Mesenchymal stem cell (in vitro differentiated cells and primary cell): ENCODE results near the gene MIPOL1.
A peak's percentile ranks its signal among the peaks of the same experiment; 100 is the strongest.

Experiments used
- DNase-seq: peaks from one replicate; pipeline ENCODE4 v3.0.0-alpha.2; 2013
- H2AFZ ChIP-seq: one replicate; pipeline ENCODE4 v1.6.1; 2013; ENCODE audit warnings: low read depth, mild to moderate bottlenecking, control low read depth, inconsistent platforms, low read length, moderate library complexity
- H2AK5ac ChIP-seq: 2 replicates; pipeline ENCODE4 v1.6.1; 2013; ENCODE audit warnings: low read length, moderate library complexity, mild to moderate bottlenecking, inconsistent platforms; ENCODE audit not compliant: severe bottlenecking
- H2BK120ac ChIP-seq: one replicate; pipeline ENCODE4 v1.6.1; 2013; ENCODE audit warnings: low read depth, mild to moderate bottlenecking, inconsistent platforms, low read length, moderate library complexity
- H2BK12ac ChIP-seq, 2 experiments: one replicate each; pipeline ENCODE4 v1.6.1; 2013; ENCODE audit warnings: inconsistent platforms in 2 of 2, low read length in 2 of 2, mild to moderate bottlenecking in 2 of 2, moderate library complexity in 2 of 2, control low read depth in 1 of 2
- H2BK15ac ChIP-seq: one replicate; pipeline ENCODE4 v1.6.1; 2013; ENCODE audit warnings: mild to moderate bottlenecking, low read depth, inconsistent platforms; ENCODE audit not compliant: poor library complexity, severe bottlenecking
- H2BK5ac ChIP-seq: 2 replicates; pipeline ENCODE4 v1.6.1; 2013; ENCODE audit warnings: low read depth, mild to moderate bottlenecking, low read length, control low read depth, inconsistent platforms; ENCODE audit not compliant: poor library complexity, severe bottlenecking
- H3K14ac ChIP-seq, 2 experiments: one replicate each; pipeline ENCODE4 v1.6.1; 2013; ENCODE audit warnings: inconsistent platforms in 2 of 2, low read length in 2 of 2, control low read depth in 1 of 2, mild to moderate bottlenecking in 1 of 2, moderate library complexity in 1 of 2
- H3K18ac ChIP-seq, 2 experiments: one replicate each; pipeline ENCODE4 v1.6.1; 2013; ENCODE audit warnings: inconsistent platforms in 2 of 2, low read length in 2 of 2, control low read depth in 1 of 2, low read depth in 1 of 2, mild to moderate bottlenecking in 1 of 2
- H3K23ac ChIP-seq, 2 experiments: one replicate each; pipeline ENCODE4 v1.6.1; 2013; ENCODE audit warnings: inconsistent platforms in 2 of 2, low read length in 2 of 2, mild to moderate bottlenecking in 2 of 2, moderate library complexity in 2 of 2, control low read depth in 1 of 2
- H3K27ac ChIP-seq: 2 replicates; pipeline ENCODE4 v1.5.1; 2013; ENCODE audit warnings: mild to moderate bottlenecking, moderate library complexity, low read length, control low read depth, inconsistent platforms; ENCODE audit not compliant: poor library complexity, severe bottlenecking
- H3K27me3 ChIP-seq, 2 experiments: 2 replicates each; pipeline versions ENCODE4 v1.6.1 to v1.7.0; 2013; ENCODE audit warnings: low read length in 2 of 2, mild to moderate bottlenecking in 2 of 2, moderate library complexity in 2 of 2, control low read depth in 1 of 2, inconsistent platforms in 1 of 2; ENCODE audit not compliant: control insufficient read depth in 1 of 2, insufficient read depth in 1 of 2
- H3K36me3 ChIP-seq, 2 experiments: 2 replicates each; pipeline versions ENCODE4 v1.6.1 to v1.7.0; 2013; ENCODE audit warnings: low read length in 2 of 2, control low read depth in 1 of 2, inconsistent platforms in 1 of 2, low read depth in 1 of 2, mild to moderate bottlenecking in 1 of 2; ENCODE audit not compliant: insufficient read depth in 2 of 2, control insufficient read depth in 1 of 2
- H3K4ac ChIP-seq, 2 experiments: one replicate each; pipeline ENCODE4 v1.6.1; 2013; ENCODE audit warnings: inconsistent platforms in 2 of 2, low read length in 2 of 2, mild to moderate bottlenecking in 2 of 2, moderate library complexity in 2 of 2, control low read depth in 1 of 2, low read depth in 1 of 2
- H3K4me1 ChIP-seq: 2 replicates; pipeline ENCODE4 v1.6.1; 2013; ENCODE audit warnings: low read depth, low read length, control low read depth; ENCODE audit not compliant: control insufficient read depth, insufficient read depth
- H3K4me2 ChIP-seq: 2 replicates; pipeline ENCODE4 v1.6.1; 2013; ENCODE audit warnings: low read length, mild to moderate bottlenecking, inconsistent platforms; ENCODE audit not compliant: poor library complexity, severe bottlenecking
- H3K4me3 ChIP-seq, 2 experiments: 2 replicates each; pipeline versions ENCODE4 v1.5.1 to v1.7.0; 2013; ENCODE audit warnings: low read length in 2 of 2, mild to moderate bottlenecking in 2 of 2, control low read depth in 1 of 2, low read depth in 1 of 2; ENCODE audit not compliant: insufficient read depth in 1 of 2
- H3K79me1 ChIP-seq: replicated peaks from 2 replicates; pipeline ENCODE4 v1.6.1; 2013; ENCODE audit warnings: mild to moderate bottlenecking, control low read depth, low read length, inconsistent platforms; ENCODE audit not compliant: poor library complexity, severe bottlenecking
- H3K9ac ChIP-seq: 2 replicates; pipeline ENCODE4 v1.7.0; 2013; ENCODE audit warnings: mild to moderate bottlenecking, low read length, moderate library complexity
- H3K9me3 ChIP-seq: 2 replicates; pipeline ENCODE4 v1.7.0; 2013; ENCODE audit warnings: mild to moderate bottlenecking, low read length; ENCODE audit not compliant: control insufficient read depth
- H4K8ac ChIP-seq: one replicate; pipeline ENCODE4 v1.6.1; 2013; ENCODE audit warnings: inconsistent platforms, mild to moderate bottlenecking, low read length, moderate library complexity
- H4K91ac ChIP-seq: one replicate; pipeline ENCODE4 v1.6.1; 2013; ENCODE audit warnings: mild to moderate bottlenecking, low read length, inconsistent platforms
- WGBS: methylation state at CpG from one replicate; pipeline ENCODE4 v1.1.7; 2013; ENCODE audit warnings: mixed read lengths; 5-methylcytosine and 5-hydroxymethylcytosine counted together

The MIPOL1 gene

GRCh38 chr14:37589715-37590427, 392.1 kb downstream of the MIPOL1 start:
- Histone ChIP-seq H3K79me1 (no peaks in the 10 kb centered on the region), H3K36me3 (peaks cover 0 to 4% of the 10 kb centered on the region in 2 experiments), H3K4ac (no peak overlapping the region), H2BK12ac (no peak overlapping the region), H2AFZ (no peak overlapping the region), H3K27me3 (peaks cover 76 to 87% of the 10 kb centered on the region in 2 experiments), H3K4me2 (no peak overlapping the region), H3K18ac (no peak overlapping the region), H3K4me1 (peaks cover 32% of the 10 kb centered on the region), H2BK120ac (no peak overlapping the region), H3K9me3 (no peaks in the 10 kb centered on the region), H3K23ac (no peak overlapping the region), H3K9ac (no peak overlapping the region), H4K8ac (no peak overlapping the region), H3K14ac (no peak overlapping the region), H2BK5ac (no peak overlapping the region), H4K91ac (no peak overlapping the region), H3K4me3 (no peak overlapping the region), H2BK15ac (no peak overlapping the region), H3K27ac (no peak overlapping the region), H2AK5ac (no peak overlapping the region)
- DNase-seq: peak; percentile 1
- 43% methylated on average over 2 of the region's 6 CpGs for WGBS

DNA sequence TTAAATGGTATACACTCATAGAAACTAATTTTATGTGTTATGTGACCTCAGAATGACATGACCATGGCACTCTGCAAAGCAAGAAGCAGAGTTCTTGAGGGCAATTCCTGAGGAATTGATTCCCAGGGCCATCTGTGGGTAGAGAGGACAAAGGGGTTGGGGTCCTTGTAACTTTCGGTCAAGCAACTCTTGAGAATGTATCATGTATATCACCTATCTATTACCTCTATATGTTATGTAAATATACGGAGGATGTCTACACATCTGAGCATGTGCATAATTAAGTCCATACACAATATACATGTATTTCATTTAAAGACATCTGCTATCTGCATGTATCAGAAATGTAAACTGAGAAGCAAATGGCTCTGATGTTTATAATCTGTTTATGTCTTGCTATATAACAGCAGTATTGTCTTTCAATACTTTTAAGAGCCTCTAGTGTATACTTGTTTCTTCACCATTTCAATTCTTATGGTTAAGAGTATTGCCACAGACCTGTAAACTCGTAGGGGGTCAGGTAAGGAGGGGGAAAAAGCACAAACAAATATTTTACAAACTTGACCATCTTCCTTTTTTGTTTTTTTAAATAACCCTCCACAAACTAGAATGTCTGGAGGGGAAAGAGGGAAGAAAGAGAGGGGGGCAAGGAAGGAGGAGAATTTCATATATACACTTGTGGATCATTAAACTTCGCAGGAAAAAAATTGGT, 392.8 kb downstream of the MIPOL1 start:
- Histone ChIP-seq H2BK5ac (no peak overlapping the region), H2BK12ac (no peak overlapping the region), H3K9me3 (no peaks in the 10 kb centered on the region), H2BK120ac (no peak overlapping the region), H3K14ac (no peak overlapping the region), H4K8ac (no peak overlapping the region), H3K4me1 (peaks cover 33% of the 10 kb centered on the region), H4K91ac (no peak overlapping the region), H3K23ac (no peak overlapping the region), H2AFZ (no peak overlapping the region), H2BK15ac (no peak overlapping the region), H3K79me1 (no peaks in the 10 kb centered on the region), H3K4ac (no peak overlapping the region), H3K4me3 (no peak overlapping the region), H3K27me3 (peaks cover 72 to 82% of the 10 kb centered on the region in 2 experiments), H3K18ac (no peak overlapping the region), H3K4me2 (no peak overlapping the region), H3K27ac (no peak overlapping the region), H3K36me3 (peaks cover 0 to 4% of the 10 kb centered on the region in 2 experiments), H2AK5ac (no peak overlapping the region), H3K9ac (no peak overlapping the region)
- WGBS: no CpG with 5 or more reads among the region's 4 CpGs
- DNase-seq: peak; percentile 3

DNA sequence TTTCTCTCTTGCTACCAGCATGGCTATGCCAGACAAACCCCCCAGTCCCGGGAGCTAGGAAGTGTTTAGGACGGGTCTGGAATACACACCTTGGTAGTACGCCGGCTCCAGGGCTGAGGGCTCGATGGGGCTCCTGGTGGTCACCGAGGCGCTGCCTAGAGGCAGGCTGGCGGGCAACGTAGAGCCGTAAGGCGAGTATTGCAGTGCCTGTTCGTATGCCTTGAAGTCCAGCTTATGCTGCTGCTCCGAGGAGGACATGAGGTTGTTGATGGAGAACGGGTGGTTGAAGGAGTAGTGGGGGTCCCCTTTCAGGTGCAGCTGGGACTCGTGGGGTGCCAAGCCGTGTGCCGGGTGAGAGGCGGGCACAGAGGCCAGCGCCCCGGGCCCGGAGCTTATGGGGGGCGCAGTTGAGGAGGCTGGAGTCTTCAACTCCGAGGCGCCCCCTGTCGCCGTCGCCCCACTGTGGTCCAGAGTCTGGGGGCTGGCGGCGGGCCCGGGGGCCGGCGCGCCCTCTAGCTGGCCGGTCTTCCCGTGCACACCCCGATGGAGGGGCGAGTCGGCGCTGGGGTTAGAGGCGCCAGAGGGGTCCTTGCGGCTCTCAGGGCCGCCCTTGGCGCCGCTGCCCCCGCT, 393.7 kb downstream of the MIPOL1 start:
- Histone ChIP-seq H3K23ac (peak overlapping the region; percentile 10 to 25), H3K36me3 (peaks cover 0 to 4% of the 10 kb centered on the region in 2 experiments), H3K9ac (no peak overlapping the region), H4K8ac (no peak overlapping the region), H2AFZ (no peak overlapping the region), H3K27me3 (peaks cover 72 to 82% of the 10 kb centered on the region in 2 experiments), H3K18ac (peak overlapping the region in 1 of 2 experiments; percentile 3), H3K4me2 (no peak overlapping the region), H2BK15ac (no peak overlapping the region), H3K79me1 (no peaks in the 10 kb centered on the region), H3K4me3 (no peak overlapping the region), H2BK120ac (no peak overlapping the region), H2AK5ac (no peak overlapping the region), H3K9me3 (no peaks in the 10 kb centered on the region), H2BK12ac (no peak overlapping the region), H3K4ac (no peak overlapping the region), H3K4me1 (peaks cover 38% of the 10 kb centered on the region), H3K27ac (no peak overlapping the region), H4K91ac (no peak overlapping the region), H2BK5ac (no peak overlapping the region), H3K14ac (no peak overlapping the region)
- DNase-seq: peak; percentile 25
- WGBS: 2% methylated on average over 45 of the region's 45 CpGs

GRCh38 chr14:37591941-37592481, 394.3 kb downstream of the MIPOL1 start:
- H3K27ac ChIP-seq: no peak overlapping the region
- no peak overlapping the region for H3K14ac ChIP-seq
- no peak overlapping the region for H4K91ac ChIP-seq
- no peak overlapping the region for H2BK5ac ChIP-seq
- no peak overlapping the region for H2AFZ ChIP-seq
- H3K4me3 ChIP-seq: peak overlapping the region in 1 of 2 experiments; percentile 23
- no peak overlapping the region for H2BK120ac ChIP-seq
- H3K9ac ChIP-seq: no peak overlapping the region
- peak overlapping the region in 1 of 2 experiments; percentile 3 for H3K18ac ChIP-seq
- H3K4me2 ChIP-seq: no peak overlapping the region
- H3K36me3 ChIP-seq: peaks cover 0 to 4% of the 10 kb centered on the region in 2 experiments
- H3K4ac ChIP-seq: no peak overlapping the region
- peak; percentile 16 for DNase-seq
- H3K27me3 ChIP-seq: peaks cover 77 to 82% of the 10 kb centered on the region in 2 experiments
- H3K4me1 ChIP-seq: peaks cover 38% of the 10 kb centered on the region
- no peak overlapping the region for H2AK5ac ChIP-seq
- no peaks in the 10 kb centered on the region for H3K9me3 ChIP-seq
- H3K79me1 ChIP-seq: no peaks in the 10 kb centered on the region
- H4K8ac ChIP-seq: no peak overlapping the region
- no peak overlapping the region for H2BK15ac ChIP-seq
- 3% methylated on average over 57 of the region's 58 CpGs for WGBS
- no peak overlapping the region for H3K23ac ChIP-seq
- no peak overlapping the region for H2BK12ac ChIP-seq
